ENCODE results near the gene SRC. TPM values are rescaled to one million over a fixed set of nuclear protein-coding genes. Genes with fewer than 3 reads are reported as not detected.

SRC gene
- total RNA-seq, 2 donors from 2014 or later, result 75.6 to 109 TPM

DNA sequence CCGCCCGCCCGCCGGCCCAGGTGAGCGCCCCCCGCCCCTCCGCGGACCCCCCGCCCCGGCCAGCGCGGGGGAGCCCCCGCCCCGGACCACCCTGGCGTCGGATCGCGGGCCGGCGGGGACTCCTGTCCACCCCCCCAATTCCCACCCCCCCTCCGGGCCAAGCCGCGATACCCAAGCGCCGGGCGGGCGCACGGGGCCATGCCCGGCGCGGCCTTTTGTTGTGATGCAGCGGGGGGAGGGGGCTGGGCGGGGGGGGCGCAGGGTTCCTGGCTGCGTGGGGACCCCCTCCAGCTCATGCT is 245 bp downstream of the SRC start:
- no peak for TF ChIP-seq CTCF (conservative IDR thresholded peaks at IDR 0.05)
- H3K27me3 ChIP-seq (ENCODE audit: control insufficient read depth, insufficient read depth, low read length, poor library complexity, severe bottlenecking), result no peaks in the 10 kb centered on the region
- H3K4me3 ChIP-seq (ENCODE audit: low read length), result peak overlapping the region; percentile 81
- Mint-ChIP-seq H3K9me3 (no peaks in the 10 kb centered on the region), H3K4me3 (peak overlapping the region; percentile 64), H3K4me1 (peaks cover 53% of the 10 kb centered on the region), H3K27ac (no peak overlapping the region), H3K36me3 (ENCODE audit: low read depth) (peaks cover 37% of the 10 kb centered on the region), H3K27me3 (ENCODE audit: insufficient read depth) (no peaks in the 10 kb centered on the region)
- WGBS, 2 experiments (ENCODE audit: insufficient coverage in 1 of 2, insufficient read length in 1 of 2), result 0% methylated on average over 7 of the region's 35 CpGs; no CpG with 5 or more reads in 1 of the 2 experiments
- no peak overlapping the region for H3K27ac ChIP-seq (ENCODE audit: low read depth, low read length)
- H3K4me1 ChIP-seq (ENCODE audit: control insufficient read depth, insufficient read depth, low read length), result peaks cover 14% of the 10 kb centered on the region
- peak overlapping the region; percentile 53 for H3K9ac ChIP-seq (ENCODE audit: extremely low read depth, low read length, poor library complexity, severe bottlenecking)
- H3K36me3 ChIP-seq (ENCODE audit: control insufficient read depth, insufficient read depth, low read length), result peaks cover 42% of the 10 kb centered on the region
- no peaks in the 10 kb centered on the region for H3K9me3 ChIP-seq (ENCODE audit: control insufficient read depth, low read length)
- no peak for DNase-seq

DNA sequence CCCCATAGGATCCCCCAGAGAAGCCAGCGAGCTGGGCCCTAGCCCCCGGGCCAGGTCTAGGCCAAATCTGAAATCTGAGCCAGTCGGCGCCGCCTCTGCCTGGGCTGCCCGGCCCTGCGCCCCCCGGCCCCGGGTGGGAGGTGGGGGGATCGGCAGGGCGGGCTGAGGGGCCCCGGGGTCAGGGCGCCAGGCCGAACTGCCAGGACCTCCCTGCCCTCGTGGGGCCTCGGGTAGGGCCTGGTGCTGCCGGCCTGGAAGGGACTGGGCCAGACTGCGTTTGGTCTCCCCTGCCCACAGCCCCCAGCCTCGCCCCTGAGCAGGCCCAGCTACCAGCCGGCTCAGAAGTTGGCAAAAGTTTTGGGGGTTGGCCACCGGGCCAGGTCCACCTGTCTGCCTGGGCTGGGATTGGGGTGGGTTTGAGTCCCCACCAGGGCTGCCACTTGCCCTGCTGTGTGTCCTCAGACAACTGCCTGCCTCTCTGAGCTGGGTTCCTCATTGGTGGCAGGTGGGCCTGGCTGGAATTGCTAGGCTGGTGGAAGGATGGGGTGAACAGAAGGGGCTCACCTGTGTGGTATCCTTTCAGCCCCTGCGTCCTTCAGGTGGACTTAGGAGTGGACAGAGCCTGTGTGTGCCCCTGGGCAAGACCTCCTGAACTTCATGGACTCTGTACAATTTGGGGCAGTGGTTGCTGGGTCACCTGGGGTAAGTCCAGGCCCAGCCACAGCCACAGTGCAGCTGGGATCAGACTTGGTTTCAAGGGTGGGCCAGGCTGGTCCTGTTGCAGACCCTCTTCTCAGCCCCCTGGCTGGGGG is 801 bp downstream of the SRC start:
- H3K4me3 Mint-ChIP-seq, result peak overlapping the region; percentile 64
- Histone ChIP-seq H3K4me3 (ENCODE audit: low read length) (peak overlapping the region; percentile 81), H3K9ac (ENCODE audit: extremely low read depth, low read length, poor library complexity, severe bottlenecking) (peak overlapping the region; percentile 53), H3K9me3 (ENCODE audit: control insufficient read depth, low read length) (no peaks in the 10 kb centered on the region), H3K4me1 (ENCODE audit: control insufficient read depth, insufficient read depth, low read length) (peaks cover 14% of the 10 kb centered on the region), H3K27ac (ENCODE audit: low read depth, low read length) (no peak overlapping the region), H3K36me3 (ENCODE audit: control insufficient read depth, insufficient read depth, low read length) (peaks cover 47% of the 10 kb centered on the region), H3K27me3 (ENCODE audit: control insufficient read depth, insufficient read depth, low read length, poor library complexity, severe bottlenecking) (no peaks in the 10 kb centered on the region)
- peaks cover 49% of the 10 kb centered on the region for H3K4me1 Mint-ChIP-seq
- no peak for TF ChIP-seq CTCF (conservative IDR thresholded peaks at IDR 0.05)
- DNase-seq, result peak; percentile 74
- WGBS, 2 experiments (ENCODE audit: insufficient coverage in 1 of 2, insufficient read length in 1 of 2), result 9 to 18% methylated on average over 9 to 21 of the region's 22 CpGs
- no peaks in the 10 kb centered on the region for H3K9me3 Mint-ChIP-seq
- H3K27me3 Mint-ChIP-seq (ENCODE audit: insufficient read depth), result no peaks in the 10 kb centered on the region
- no peak overlapping the region for H3K27ac Mint-ChIP-seq
- H3K36me3 Mint-ChIP-seq (ENCODE audit: low read depth), result peaks cover 43% of the 10 kb centered on the region

DNA sequence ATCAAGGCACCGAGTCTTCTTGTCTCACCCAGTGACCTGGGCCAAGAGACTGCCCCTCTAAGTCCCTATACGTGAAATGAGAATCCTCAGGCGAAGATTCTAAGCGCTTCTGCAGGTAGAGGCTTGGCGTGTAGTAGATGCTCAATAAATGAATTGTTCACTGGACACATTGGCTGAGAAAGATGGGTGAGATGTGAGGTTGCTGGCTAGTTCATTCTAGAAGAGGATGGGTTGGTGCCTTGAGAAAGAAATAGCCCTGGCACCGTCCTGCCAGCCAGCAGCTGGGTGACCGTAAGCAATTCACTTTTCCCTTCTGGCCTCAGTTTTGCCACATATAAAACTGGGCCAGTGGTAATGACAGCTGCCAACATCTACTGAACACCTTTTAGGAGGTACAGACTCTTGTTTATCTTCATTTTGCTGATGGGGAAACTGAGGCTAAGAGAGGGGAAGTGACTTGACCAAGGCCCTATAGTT is 1.4 kb downstream of the SRC start:
- H3K4me1 Mint-ChIP-seq, result peaks cover 46% of the 10 kb centered on the region
- no peak for DNase-seq

More for the DNA sequence above, 1.4 kb downstream of the SRC start:
- H3K36me3 ChIP-seq (ENCODE audit: control insufficient read depth, insufficient read depth, low read length), result peaks cover 53% of the 10 kb centered on the region
- H3K9me3 ChIP-seq (ENCODE audit: control insufficient read depth, low read length), result no peaks in the 10 kb centered on the region
- no peak overlapping the region for H3K27ac ChIP-seq (ENCODE audit: low read depth, low read length)
- Mint-ChIP-seq H3K27ac (peak overlapping the region; percentile 24), H3K9me3 (no peaks in the 10 kb centered on the region), H3K4me3 (peak overlapping the region; percentile 64), H3K36me3 (ENCODE audit: low read depth) (peaks cover 44% of the 10 kb centered on the region), H3K27me3 (ENCODE audit: insufficient read depth) (no peaks in the 10 kb centered on the region)
- WGBS, 2 experiments (ENCODE audit: insufficient coverage in 1 of 2, insufficient read length in 1 of 2), result 95 to 97% methylated on average over 6 to 7 of the region's 7 CpGs
- H3K27me3 ChIP-seq (ENCODE audit: control insufficient read depth, insufficient read depth, low read length, poor library complexity, severe bottlenecking), result no peaks in the 10 kb centered on the region
- H3K4me3 ChIP-seq (ENCODE audit: low read length), result peak overlapping the region; percentile 81
- H3K9ac ChIP-seq (ENCODE audit: extremely low read depth, low read length, poor library complexity, severe bottlenecking), result peak overlapping the region; percentile 53
- peaks cover 14% of the 10 kb centered on the region for H3K4me1 ChIP-seq (ENCODE audit: control insufficient read depth, insufficient read depth, low read length)
- TF ChIP-seq CTCF (conservative IDR thresholded peaks at IDR 0.05), result no peak
